ENCODE results near the gene TIPRL. TPM values are rescaled to one million over a fixed set of nuclear protein-coding genes. Genes with fewer than 3 reads are reported as not detected.
"Not testable (repeated sequence)": the region's sequence is repeated elsewhere in the genome, so short reads cannot be mapped to it uniquely, and the experiment has no call there.

The TIPRL gene
- total and polyA plus RNA-seq, 8 donors, result 10.8 to 229 (median 16.6) TPM

GRCh38 chr1:168172250-168172915, 6.4 kb upstream of the TIPRL start:
- Histone ChIP-seq H3K36me3 (no peaks in the 10 kb centered on the region), H3K27me3 (peaks cover 0 to 4% (median 0%) of the 10 kb centered on the region in 3 donors), H3K27ac (no peak overlapping the region), H3K4me3 (no peak overlapping the region), H3K4me1 (no peaks in the 10 kb centered on the region), H3K9me3 (no peaks in the 10 kb centered on the region)
- no peak for DNase-seq
- no peak for TF ChIP-seq CTCF (IDR thresholded peaks at IDR 0.05)
- no peak for TF ChIP-seq POLR2AphosphoS5 (IDR thresholded peaks at IDR 0.05)
- no peak for TF ChIP-seq EP300 (IDR thresholded peaks at IDR 0.05)
- TF ChIP-seq POLR2A (IDR thresholded peaks at IDR 0.05), result no peak
- 93 to 96% (median 96%) methylated on average over 3 of the region's 3 CpGs for WGBS, 5 donors
- intact Hi-C loops (cut with DNase I; ENCODE audit: low total_unique reads), result no loop called here

GRCh38 chr1:168178227-168178637, 530 bp upstream of the TIPRL start:
- intact Hi-C loops (cut with DNase I; ENCODE audit: low total_unique reads), result no loop called here
- Histone ChIP-seq H3K9me3 (no peaks in the 10 kb centered on the region), H3K27me3 (peaks cover 0 to 4% (median 0%) of the 10 kb centered on the region in 3 donors), H3K4me3 (peak overlapping the region; percentile 63 to 85 (median 71)), H3K27ac (peak overlapping the region; percentile 92 to 98 (median 96)), H3K36me3 (no peaks in the 10 kb centered on the region), H3K4me1 (peaks cover 9 to 24% (median 12%) of the 10 kb centered on the region in 4 donors)
- DNase-seq, result no peak
- TF ChIP-seq POLR2AphosphoS5 (IDR thresholded peaks at IDR 0.05), result no peak
- no peak for TF ChIP-seq EP300 (IDR thresholded peaks at IDR 0.05)
- no peak for TF ChIP-seq CTCF (IDR thresholded peaks at IDR 0.05)
- no peak for TF ChIP-seq POLR2A (IDR thresholded peaks at IDR 0.05)
- WGBS, 5 donors, result 73 to 79% (median 75%) methylated on average over 5 of the region's 5 CpGs

GRCh38 chr1:168179438-168180147, 831 bp downstream of the TIPRL start:
- peak in 1 of 2 donors; percentile 43 for DNase-seq
- Histone ChIP-seq H3K27me3 (peaks cover 0 to 4% (median 0%) of the 10 kb centered on the region in 3 donors), H3K27ac (peak overlapping the region; percentile 92 to 98 (median 96)), H3K9me3 (no peaks in the 10 kb centered on the region), H3K36me3 (peaks cover 0 to under 1% (median 0%) of the 10 kb centered on the region in 4 donors), H3K4me3 (peak overlapping the region; percentile 63 to 85 (median 71)), H3K4me1 (peaks cover 9 to 32% (median 14%) of the 10 kb centered on the region in 4 donors)
- intact Hi-C loops (cut with DNase I; ENCODE audit: low total_unique reads), result no loop called here
- 3 to 5% (median 3%) methylated on average over 20 of the region's 20 CpGs for WGBS, 5 donors
- TF ChIP-seq CTCF (IDR thresholded peaks at IDR 0.05), result no peak

DNA sequence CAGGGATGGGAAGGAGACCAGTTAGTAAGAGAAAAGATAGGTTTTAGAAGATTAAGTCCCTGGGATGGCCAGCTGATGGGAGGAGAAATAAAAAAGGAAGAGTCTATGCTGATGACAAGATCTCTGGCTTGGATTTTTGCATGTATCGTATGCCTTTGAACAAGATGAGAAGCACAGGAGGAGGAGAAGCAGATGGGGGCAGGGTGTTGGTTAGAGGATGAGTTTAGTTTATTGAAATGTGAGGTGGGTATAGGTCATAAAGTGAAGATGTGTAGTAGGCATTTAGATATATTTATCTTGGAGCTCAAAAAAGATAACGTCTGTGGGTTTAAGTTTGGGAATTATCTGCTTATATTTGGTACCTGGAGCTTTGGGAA, 1.4 kb downstream of the TIPRL start:
- Histone ChIP-seq H3K4me3 (peak overlapping the region; percentile 63 to 85 (median 71)), H3K9me3 (no peaks in the 10 kb centered on the region), H3K36me3 (peaks cover 0 to 6% (median 0%) of the 10 kb centered on the region in 4 donors), H3K27me3 (no peaks in the 10 kb centered on the region), H3K4me1 (peaks cover 9 to 32% (median 14%) of the 10 kb centered on the region in 4 donors), H3K27ac (peak overlapping the region in 4 of 5 donors; percentile 92 to 98 (median 95))
- DNase-seq, result no peak
- intact Hi-C loops (cut with DNase I; ENCODE audit: low total_unique reads), result no loop called here
- WGBS, 5 donors, result 31 to 55% (median 38%) methylated on average over 2 of the region's 2 CpGs
- TF ChIP-seq EP300 (IDR thresholded peaks at IDR 0.05) (no peak), POLR2AphosphoS5 (IDR thresholded peaks at IDR 0.05) (no peak), POLR2A (IDR thresholded peaks at IDR 0.05) (no peak), CTCF (IDR thresholded peaks at IDR 0.05) (no peak)

- H3K4me3 ChIP-seq; DNase-seq; H3K27me3 ChIP-seq; intact Hi-C loops (cut with DNase I; ENCODE audit: low total_unique reads); H3K27ac ChIP-seq; H3K9me3 ChIP-seq: not testable (repeated sequence)
- Histone ChIP-seq H3K36me3 (peaks cover 0 to 15% (median 3%) of the 10 kb centered on the region in 4 donors), H3K4me1 (peaks cover 9 to 32% (median 14%) of the 10 kb centered on the region in 4 donors)
- 96 to 98% (median 97%) methylated on average over 15 of the region's 15 CpGs for WGBS, 5 donors
Measured at GRCh38 chr1:168181063-168181720, 2.4 kb downstream of the TIPRL start.

All from stomach (tissue), 9 donors.